NK-92 (cell line): ENCODE data around the gene RWDD4.
"Not testable (repeated sequence)": the region's sequence is repeated elsewhere in the genome, so short reads cannot be mapped to it uniquely, and the experiment has no call there.

Experiments used
- DNase-seq: peaks from one replicate; lab custom pipeline; 2025; ENCODE audit not compliant: unreplicated experiment; lab: John Stamatoyannopoulos, UW

Gene RWDD4

DNA sequence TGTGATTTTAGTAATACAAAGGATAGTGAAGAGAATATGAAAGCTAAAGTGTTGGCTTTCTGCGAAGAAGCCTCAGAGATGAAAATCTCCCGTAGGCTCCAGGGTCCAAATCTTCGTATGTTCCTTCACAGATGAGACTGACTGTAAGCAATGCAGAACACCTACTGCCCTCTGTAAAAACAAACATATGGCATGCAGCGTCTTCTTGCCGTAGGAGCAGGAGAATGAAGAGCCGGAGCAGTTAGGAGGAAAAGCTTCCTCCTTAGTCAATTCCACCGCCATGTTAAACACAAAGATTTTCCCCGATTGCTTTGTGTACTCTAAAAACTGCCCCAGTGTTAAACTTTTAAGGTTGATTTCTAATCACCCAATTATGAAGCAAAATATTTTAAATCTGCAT lies 22.5 kb downstream of the RWDD4 start:
- no peak for DNase-seq

DNA sequence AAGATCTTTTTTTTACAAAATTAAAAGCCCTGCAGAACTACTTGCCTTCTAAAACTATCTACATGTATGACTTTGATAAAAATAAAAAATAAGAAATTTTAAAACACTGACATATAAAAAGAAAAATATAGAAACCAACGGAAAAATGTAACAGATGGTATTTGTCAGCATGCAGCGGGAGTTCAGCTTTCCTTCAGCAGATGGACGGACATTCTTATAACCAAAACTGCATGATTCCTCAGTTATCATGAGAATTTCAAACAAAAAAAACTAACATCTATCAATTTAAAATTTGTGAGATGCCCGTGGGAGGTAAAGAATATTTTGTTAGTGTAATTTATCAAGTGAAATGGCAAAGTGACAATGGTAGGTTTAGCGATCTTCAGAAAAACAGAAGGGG lies 23.2 kb downstream of the RWDD4 start:
- no peak for DNase-seq

DNA sequence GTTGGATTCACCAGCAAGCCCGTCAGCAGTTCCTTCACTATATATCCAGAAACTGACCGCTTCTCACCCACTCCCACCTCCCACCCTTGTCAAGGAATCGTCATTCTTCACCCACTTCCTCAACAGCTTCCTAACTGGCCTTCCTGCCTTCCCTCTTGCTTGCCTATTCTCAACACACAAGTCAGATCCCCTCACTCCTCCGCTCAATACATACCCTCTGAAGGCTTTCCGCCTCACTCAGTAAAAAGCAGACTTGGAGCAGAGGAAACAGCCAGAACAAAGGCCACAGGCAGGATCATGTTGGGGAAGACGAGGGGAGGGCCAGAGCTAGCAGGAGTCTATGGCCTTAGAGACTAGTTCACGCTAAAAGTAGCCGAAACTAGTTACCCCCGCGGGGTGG lies 23.7 kb downstream of the RWDD4 start:
- DNase-seq: no peak

DNA sequence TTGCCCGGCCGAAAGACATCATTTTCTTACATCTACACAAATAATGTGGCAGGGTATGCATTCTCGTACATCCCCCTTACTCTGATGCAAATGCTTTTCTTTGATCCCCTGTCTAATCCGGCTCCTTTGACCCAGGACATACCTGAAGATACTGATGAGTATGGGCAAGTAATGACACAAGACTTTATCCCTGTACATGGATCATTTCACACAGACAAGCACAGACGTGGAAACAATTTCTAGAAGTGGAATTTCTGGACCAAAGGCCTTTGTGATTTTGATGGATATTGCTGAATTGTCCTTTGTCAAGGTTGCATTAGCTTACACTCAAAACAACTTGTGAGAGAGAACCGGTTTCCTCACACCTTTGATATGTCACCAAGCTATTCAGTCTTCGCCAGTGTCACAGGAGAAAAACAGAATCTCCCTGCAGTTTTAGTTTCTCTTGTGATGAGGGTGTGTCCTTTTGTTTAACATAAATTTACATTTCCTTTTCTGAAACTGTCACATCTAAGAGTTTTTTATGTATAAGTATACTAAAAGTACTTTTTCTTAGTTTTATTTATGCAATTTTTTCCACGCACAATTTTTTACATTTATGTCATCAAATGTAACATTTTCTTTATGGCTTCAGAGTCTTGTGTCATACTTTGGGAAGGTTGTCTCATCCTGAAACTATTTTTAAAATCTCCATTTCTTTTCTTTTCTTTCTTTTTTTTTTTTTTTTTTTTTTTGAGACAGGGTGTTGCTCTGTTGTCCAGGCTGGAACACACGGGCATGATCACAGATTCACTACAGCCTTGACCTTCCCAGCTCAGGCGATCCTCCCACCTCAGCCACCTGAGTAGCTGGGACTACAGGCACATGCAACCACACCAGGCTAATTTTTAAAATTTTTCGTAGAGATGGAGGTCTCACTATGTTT lies 25.2 kb downstream of the RWDD4 start:
- no peak for DNase-seq

DNA sequence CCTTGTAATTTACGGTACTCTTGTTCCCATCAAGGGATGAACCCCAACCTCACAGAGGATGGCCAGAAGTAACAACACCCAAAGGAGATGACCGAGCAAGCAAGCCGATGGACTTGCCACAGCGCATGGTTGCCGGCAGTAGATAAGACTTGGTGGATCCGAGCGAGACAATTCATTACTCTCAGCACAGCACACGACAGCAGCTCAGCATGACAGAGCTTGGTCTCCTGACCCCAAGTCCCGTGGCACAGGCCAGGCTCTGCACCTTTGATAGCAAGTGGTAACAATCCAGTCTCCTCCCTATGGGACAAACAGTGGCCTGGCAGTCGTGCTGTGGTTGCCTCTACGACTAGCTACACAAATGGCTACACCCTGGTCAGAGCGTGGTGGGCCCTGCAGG lies 26.3 kb downstream of the RWDD4 start:
- DNase-seq: no peak

DNA sequence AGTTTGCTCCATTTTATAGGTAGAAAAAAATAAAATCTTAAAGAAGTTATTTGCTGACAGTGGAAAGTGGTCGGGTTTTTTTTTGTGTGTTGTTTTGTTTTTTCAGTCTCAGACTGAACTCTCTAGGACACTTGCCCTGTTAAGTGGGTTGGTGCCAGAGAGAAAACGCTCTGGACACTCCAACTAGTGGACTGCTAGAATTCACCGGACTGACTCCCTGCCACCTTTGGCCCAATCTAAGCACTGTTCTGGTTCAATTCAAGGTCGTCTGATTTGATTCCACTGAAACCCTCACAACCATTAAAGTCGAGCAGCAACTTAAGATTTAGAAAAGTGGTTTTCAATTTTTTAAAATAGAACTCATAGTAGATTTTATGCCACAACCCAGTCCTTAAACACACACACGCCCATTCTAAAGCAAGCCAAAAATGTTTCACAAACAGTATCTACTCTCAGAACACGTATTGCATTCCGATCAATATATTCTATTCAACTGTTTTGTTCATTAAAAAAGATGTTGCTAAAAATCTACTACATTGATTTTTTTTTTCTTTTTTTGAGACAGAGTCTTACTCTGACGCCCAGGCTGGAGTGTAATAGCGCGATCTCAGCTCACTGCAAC lies 27.3 kb downstream of the RWDD4 start:
- no peak for DNase-seq

DNA sequence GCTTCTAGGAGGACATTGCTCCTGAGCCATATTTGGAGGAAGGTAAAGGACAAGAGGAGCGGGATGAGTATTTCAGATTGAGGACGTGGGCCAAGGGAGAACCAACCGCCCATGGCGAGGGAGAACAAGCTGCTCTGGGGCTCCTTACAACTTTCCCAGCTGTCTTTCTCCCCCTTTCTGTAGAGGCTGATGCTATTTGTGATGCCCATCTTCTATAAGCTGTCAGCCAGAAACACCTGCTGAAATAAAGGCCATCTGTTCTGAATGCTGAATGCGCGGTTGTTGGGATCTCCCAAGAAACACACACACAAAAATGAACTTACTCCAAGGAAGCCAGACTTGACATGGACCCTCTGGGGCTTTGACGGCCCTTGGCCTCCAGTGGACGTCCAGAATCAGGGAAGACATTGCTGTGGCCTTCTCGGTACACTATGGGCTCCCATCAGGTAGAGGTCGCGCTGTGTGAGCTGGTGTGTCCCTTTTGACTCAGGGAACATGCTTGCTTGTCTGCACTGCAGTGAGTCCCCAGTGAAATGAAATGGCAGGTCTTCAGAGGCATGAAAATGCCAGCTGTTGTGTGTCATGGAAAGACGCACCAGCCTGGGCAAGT lies 30.9 kb downstream of the RWDD4 start:
- DNase-seq: no peak

DNA sequence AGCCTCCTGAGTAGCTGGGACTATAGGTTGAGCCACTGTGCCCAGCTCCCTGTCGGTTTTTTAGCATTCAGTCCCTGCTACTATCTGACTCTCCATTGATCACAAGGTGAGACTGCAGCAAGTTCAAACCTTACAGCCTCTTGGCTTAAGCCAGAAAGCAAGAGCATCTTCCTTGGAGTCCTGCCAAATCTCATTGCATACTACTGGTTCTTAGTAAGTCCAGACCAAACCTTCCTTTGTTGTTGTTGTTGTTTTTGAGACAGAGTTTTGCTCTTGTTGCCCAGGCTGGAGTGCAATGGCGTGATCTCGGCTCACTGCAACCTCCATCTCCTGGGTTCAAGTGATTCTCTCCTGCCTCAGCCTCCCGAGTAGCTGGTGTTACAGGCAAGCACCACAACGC lies 31.7 kb downstream of the RWDD4 start:
- not testable (repeated sequence) for DNase-seq

DNA sequence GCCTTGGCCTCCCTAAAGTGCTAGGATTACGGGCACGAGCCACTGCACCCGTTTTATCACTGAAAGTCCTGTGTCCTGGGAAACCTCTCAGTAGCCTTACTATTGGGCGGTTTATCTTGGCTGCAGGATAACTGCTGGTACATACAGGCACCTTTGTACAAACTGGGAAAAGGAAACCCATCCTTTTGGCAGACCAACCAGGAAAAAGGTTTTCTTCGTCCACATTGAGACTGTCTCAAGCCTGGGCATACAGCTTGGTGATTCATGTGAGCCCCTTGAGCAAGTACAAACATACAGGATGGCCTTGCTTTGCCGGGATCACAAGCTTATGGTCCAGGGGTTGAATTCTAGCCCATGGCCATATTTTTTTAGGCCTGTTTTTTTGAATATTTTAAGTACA lies 32.8 kb downstream of the RWDD4 start:
- no peak for DNase-seq

DNA sequence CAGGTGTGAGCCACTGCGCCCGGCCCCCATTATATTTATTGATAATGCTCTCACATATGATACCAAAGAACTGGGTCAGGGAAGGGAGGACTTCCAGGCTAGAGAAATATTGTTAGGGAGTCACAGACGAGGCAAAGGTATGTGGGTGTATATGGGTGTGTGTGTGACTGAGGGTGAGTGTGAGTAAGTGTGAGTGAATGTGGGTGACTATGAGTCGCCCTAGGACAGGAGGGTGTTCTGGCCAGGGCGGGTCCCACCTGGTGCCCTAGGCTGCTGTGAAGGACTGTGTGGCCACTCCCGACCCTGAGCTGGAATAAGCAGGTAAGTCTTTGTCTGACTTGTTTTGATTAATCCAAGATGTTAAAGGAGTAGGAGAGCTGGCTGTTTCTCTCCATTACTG lies 34.4 kb downstream of the RWDD4 start:
- no peak for DNase-seq

DNA sequence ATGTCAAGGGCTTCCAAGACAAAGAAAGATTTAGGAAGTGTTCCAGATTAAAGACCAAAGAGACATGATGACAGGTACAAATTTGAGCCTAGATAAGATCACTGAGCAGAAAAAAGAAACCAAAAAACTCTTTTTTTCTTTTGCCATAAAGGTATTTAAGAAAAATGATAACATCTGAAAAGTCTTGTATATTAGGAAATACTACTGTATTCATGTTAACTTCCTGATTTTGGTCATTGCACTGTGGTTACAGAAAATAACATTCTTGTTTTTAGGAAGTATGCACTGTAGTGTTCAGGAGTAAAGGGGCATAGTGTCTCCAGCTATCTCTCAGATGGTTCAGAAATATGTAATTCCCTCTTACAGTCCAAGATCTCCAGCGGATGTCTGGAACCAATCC lies 37.1 kb downstream of the RWDD4 start:
- DNase-seq: no peak

DNA sequence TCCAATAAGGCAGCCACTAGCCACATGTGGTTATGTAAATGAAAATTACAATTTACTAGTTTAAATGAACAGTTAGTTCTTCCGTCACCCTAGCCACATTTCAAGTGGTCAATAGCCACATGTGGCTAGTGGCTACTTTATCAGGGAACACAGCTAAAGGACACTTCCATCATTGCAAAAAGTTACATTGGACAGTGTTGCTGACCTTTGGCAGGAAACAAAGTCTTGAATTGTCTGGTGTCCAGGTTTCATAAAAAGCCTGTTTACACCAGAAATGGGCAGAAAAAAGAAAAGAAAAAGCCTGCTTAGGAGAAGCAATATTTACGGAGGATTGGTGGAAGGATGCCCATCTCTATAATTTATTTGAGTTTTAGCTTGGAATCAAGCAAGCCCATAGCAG lies 38.6 kb downstream of the RWDD4 start:
- no peak for DNase-seq

DNA sequence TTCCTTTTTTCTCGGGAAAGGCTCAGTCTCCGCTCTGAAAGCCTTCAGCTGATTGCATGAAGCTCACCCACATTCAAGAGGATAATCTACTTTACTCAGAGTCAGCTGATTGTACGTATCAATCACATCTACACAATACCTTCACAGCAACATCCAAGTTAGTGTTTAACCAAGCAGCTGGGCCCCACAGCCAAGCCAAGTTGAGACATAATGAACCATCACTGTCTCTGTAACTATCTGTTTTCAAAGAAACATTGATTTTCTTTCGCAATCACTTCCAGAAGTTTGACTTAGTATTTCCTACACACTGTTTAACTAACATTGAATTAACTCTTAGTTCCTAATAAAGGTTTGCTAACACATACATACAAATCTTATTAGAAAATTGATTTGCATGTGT lies 40.3 kb downstream of the RWDD4 start:
- no peak for DNase-seq

DNA sequence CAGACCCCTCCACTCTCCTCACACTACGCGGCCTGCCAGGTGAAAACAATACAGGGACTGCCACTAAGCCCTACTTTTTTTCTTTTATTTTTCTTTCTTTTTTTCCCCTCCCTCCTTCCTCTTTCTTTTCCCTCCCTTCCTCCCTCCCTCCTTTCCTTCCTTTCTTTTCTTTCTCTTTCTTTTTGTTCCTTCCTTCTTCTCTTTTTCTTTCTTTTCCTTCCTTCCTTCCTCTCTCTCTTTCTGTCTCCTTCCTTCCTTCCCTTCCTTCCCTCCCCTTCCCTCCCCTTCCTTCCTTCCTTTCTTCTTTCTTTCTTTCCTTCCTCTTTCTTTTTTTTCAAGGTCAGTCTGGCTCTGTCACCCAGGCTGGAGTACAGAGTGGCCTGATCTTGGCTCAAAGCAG lies 41.9 kb downstream of the RWDD4 start:
- DNase-seq: no peak

DNA sequence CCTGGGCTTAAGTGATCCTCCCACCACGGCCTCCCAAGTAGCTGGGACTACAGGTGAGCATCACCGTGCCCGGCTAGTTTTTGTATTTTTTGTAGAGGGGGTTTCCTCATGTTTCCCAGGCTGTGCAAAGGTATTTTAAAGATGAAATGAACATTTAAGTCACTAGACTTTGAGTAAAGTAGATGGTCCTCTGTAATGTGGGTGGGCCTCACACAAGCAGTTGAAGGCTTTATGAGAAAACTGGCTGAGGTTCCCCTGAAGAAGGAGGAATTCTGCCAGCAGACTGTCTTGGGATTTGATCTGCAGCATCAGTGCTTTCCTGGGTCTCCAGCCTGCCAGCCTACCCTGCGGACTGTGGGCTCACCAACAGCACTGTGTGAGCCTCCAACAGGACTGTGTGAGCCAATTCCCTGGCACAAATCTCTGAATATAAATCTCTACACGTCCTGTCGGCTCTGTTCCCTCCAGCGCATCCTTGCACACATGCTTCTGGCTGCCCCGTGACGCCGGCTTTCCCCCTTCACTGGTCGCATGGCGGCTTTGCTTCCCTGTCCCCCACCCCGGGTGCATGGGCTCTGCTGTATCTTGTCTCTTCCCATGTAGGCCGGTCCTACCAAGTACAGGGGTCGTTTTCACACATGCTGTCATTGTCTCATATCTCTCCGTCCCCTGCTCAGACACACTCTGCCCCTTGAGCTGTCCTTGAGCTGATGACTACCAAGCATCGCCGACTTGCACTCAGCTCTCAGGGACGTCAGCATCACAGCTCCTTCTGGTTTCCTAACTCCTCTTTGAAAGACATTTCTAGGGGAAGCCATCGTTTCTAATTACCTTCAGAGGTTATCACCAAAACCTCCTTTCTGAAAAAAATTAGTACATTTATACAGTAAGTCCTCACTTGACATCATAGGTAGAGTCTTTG lies 46.4 kb downstream of the RWDD4 start:
- no peak for DNase-seq

DNA sequence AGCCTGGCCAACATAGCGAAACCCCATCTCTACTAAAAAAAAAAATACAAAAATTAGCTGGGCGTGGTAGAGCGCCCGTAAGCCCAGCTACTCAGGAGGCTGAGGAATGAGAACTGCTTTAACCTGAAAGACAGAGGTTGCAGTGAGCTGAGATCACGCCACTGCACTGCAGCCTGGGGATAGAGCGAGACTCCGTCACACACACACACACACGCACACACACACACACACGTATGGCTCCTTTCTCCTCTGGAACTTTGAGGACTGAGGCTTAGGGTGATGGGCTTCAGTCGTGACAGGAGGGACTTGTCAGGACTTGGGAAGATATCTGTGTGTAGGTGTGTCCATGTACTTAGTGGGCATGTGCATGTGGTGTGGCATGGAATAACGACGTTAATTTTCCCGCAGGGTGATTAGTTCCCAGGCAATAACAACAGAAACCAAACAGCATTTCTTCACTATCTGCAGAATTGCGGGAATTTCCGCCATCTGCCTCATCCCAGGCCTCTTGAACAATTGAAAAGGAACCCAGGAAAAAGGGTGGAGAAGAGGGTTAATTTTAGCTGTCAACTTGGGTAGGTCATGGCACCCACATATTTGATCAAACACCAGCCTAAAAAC lies 47.7 kb downstream of the RWDD4 start:
- no peak for DNase-seq

DNA sequence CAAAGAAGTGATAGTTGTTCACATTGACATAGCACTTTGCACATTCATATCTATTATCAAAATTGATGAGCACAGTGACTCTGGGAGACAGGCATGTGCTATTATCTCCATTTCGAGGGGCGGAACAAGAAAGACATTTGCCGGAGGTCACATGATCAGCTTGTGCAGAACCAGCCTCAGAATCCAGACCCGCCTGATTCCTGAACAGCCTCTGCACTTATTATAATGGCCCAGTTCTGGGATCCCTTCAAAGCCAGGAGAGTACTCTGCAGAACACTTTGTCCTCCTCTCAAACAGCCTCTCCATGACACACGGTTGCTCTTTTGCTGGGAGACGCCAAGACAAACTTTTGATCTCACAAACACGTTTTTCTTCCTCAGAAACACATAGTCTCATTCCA lies 48.4 kb downstream of the RWDD4 start:
- DNase-seq: no peak

DNA sequence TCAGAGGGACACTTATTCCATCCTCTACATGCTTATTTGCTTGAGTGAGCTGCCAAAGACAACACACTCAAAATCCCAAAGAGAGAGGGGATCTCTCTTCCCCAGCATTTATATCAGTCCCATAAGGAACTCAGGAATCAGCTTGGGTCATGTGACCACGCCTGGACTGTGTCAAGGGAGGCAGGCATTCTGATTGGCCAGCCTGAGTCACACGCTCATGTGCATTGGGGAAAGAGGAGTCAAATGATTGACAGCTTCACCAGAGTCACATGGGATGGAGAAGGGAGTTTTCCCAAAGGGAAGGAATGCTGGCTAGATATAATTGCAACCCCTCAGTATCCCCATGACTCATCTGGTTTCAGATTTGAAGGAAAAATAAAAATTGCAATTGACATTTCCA lies 49.0 kb downstream of the RWDD4 start:
- DNase-seq: no peak

DNA sequence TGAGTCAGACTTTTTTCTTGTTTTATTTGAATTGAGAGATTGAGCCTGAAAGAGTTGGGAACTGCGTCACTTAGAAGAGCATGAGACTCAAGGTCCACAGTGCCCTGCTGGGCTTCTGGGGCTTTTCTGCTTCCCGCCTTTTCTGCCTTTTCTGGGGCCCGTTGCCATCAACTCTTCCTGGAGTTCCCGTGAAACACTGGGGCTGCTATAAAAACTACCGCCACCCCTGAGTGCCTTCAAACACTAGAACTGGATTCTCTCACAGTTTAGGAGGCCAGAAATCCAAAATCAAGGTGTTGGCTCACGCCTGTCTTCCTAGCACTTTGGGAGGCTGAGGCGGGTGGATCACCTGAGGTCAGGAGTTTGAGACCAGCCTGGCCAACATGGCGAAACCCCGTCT lies 49.8 kb downstream of the RWDD4 start:
- no peak for DNase-seq

DNA sequence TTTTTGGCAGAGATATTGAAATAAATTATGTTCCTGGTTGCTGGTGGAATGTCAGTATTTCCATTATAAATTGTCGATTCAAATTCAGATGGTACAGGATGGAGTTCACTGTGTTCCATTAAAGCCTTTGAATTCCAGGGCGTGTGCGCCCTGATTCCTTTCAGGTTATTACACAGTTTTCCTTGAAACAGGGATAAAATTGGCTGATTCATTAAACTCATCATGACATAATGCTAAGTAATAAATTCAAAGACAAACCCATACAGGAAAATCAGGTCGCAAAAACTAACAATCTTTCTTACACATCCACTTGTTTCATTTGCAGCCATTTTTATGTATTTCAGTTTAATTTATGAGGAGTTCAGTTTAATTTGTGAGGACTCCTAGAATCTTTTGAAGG lies 51.1 kb downstream of the RWDD4 start:
- DNase-seq: no peak

DNA sequence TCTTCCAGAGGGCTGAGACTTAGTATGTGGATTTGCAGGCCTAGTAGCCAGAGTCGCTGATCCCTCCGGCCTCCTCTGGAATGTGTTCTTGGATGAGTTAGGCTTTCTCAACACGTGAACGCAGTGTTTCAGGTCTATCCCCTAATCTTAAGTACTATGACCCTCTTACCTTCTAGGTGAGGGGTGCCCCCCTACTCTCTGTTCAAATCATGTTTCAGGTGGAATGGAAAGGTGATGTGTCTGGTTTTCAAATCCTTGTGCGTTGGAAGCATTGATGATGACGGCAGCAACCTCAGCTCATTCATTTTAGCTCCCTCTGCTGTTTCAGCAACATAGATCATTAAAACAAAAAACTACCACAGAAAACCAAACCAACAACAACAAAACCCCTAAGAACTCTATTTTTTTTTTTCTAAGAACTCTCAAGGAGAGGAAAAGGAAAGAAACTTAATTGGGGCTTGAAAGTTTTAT lies 56.4 kb downstream of the RWDD4 start:
- DNase-seq: no peak
